GM18867 (cell line): ENCODE measurements around the gene PAEP.

Source experiments
- ATAC-seq: cut with Tn5 transposase; IDR thresholded peaks from one replicate; pipeline ENCODE4 v1.9.1; 2021; ENCODE audit warnings: mild to moderate bottlenecking, moderate library complexity; ENCODE audit not compliant: unreplicated experiment

PAEP gene

DNA sequence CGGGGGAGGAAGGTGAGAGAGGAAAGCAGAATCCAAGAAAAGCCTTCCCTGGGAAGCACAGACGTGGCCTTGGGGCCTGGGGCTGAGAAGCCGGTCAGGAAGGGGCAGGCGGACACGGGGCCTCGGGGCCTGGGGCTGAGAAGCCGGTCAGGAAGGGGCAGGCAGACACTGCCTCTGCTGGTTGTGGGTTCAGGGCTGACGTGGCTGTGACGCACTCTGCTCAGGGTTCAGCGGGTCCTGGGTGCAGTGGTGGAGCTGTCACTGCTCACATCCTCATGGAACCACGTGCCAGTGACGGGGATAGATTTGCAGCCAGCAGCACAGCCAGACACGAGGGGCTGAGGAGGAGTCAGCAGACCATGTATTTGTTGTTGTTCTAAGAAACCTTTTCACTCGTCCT lies 12.8 kb downstream of the PAEP start:
- no peak for ATAC-seq

DNA sequence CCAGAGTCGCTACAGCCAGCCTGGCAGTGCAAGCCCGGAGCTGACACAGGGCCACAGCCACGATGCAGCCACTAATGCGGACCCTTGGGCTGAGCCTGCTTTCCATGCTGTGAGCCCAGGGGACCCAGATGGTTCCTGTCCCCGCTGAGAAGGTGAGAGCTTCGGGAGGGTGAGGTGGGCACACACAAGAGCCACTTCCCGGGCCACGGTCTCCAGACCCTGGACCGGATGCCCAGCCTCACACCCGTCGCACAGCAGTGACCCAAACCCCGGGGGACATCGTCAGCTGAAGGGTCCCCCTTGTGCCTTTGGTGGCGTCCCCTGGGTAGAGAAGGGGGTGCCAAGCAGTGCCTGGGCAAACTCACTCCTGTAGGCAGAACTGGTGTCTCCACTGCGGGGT lies 13.4 kb downstream of the PAEP start:
- ATAC-seq = no peak

DNA sequence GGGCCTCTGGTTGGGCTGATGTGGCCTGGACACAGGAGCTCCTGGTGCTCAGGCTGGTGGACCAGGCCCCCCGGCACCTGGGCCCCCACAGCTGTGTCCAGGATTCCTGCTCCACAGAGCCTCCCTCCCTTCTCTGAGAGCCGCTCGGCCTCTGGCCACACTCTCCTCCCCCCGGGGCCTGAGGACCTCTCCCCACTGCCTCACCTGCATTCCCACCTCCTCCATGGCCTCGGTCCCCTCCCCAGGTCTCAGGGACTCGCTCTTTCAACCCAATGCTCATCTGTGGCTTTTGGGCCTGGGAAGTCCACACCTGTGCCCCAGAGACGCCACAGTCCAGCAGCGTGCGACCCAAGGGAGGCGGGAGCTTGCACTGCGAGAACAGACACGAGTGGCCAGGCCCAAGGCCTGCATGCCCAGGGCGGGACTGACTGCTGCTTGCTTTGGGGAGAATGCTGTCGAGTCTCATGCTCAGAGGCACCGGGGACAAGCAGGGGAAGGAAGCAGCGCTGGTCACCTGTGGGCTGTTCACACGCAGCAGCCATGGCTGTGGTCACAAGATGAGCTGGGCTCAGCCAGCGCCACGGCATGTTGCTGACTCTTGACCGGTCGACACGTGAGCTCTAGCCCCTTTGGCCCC lies 14.6 kb downstream of the PAEP start:
- no peak for ATAC-seq

DNA sequence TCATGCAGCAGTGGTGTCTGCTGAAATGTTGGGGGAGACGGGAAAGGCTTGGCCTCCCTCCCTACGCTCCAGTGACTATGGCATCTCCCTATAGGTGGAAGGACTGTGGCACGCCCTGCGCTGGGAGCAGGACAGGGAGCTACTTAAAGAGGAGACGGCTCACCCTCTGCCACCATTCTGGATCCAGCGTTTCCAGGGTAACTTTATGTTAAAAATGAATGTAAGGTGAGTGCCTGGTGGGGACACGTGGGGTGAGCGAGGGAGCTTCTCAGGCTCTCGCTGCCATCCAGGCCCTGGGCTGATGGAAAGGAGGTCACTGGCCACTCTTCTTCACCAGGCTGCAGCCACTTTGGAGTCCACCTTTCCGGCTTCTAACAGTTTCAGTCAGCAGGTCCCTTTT lies 15.7 kb downstream of the PAEP start:
- ATAC-seq = no peak

DNA sequence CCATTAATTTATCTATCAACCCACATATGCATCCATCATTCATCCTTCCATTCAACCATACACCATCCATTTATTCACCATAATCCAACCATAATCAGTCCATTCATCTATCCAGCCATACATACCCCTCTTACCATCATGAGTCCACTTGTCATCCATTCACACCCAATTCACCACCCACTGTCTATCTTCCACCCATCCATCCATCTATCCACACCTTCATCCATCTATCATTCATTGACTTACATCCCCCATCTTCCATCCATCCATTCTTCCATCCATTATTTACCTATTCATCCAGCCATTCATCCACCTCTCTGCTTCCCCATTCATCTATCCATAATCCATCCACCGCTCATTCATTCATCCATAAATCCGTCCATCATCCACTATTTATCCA lies 17.8 kb downstream of the PAEP start:
- ATAC-seq = no peak

DNA sequence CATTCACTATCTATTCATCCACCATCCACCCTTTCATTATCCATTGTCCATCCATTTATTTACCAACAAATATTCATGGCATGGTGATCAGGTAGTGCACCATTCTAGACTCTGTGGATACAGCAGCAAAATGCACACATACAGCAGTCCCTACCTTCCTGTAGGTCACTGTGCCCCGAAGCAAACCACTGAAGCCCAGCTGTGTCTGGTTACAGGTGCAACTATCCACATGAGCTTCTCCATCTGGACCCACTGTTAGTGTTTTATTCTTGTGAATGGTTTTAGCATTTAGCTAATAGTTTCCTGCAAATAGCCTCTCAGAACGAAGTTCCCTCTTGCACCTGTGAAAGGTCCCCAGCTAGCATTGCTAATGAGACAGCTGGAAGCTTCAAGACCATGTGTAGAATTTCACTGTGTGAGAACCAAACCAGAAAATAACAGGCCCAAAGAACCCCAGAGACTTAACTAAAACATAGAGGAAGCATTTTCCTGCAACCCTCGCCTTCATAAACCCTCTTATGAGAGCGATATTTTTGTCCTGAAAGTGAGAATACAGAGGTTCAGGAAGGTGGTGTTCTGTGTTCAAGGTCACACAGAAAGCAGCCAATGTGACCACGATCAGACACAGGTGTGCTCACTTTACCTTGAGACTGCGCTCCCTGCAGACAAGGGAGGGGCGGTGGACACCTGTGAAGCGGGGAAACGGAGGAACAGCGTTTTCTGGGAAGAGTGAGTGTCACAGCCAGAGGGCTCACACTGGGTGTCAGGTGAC lies 18.5 kb downstream of the PAEP start:
- no peak for ATAC-seq

DNA sequence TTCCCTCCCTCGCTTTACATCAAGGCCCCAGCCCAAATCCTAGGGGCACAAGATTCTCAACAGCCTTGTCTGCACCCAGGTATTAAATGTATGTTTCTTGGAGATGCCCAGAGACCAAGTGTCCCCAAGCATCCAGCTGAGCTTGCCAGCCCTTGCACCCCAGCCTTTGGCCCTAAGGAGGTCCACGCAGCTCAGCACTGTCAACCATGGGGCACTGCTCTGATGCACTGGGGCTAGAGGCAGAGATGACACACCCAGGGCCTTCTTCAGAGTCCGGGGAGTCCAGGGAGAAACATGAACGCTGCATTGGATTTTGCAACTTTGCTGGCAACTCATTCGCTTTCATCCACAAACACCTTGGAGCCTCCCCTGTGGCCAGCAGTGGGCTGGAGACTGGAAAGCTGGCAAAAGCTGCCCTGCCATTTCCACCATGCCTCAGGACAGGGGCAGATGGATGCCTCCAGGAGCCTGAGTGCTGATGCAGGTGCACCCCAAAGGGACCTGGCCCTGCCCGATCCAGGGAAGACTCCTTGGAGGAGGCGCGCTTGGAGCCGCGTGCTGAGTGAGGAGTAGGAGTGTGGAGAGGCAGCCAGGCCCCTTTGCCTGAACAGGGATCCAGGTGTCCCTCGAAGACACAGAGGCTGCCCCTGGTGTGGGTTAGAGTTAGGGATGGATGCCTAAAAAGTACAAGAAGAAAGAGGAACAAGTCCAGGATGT lies 19.3 kb downstream of the PAEP start:
- ATAC-seq = no peak

DNA sequence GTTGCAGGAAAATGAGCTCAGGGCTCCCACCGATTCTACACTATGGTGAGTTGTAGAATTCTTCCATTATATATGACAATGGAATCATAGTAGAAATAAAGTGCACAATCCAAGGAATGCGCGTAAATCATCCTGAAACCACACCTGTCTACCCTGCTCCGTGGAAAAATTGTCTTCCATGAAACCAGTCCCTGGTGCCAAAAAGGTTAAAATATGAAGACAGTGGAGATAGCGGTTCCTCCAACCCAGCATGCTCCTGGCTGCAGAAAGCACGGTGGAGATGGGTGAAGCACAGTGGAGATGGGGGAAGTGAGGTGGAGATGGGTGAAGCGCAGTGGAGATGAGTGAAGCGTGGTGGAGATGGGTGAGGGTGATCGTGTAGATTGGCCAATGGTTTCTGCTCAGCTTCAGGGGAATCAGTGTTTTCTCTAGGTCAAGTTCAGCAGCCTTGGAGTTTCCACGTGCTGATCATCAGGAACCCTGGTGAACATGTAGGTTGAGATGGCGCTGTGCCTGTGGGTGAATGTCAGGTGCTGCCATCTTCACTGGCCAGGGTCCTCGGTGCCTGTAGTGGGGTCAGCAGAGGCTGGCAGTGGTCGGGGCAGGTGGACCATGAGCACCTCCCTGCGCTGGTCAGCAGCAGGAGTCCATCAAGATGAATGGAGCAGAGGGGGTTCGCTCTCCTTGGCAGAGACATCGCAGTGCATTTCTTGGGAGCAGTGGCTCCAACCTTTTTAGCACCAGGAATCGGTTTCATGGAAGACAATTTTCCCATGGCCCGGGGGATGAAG lies 20.3 kb downstream of the PAEP start:
- ATAC-seq = no peak

DNA sequence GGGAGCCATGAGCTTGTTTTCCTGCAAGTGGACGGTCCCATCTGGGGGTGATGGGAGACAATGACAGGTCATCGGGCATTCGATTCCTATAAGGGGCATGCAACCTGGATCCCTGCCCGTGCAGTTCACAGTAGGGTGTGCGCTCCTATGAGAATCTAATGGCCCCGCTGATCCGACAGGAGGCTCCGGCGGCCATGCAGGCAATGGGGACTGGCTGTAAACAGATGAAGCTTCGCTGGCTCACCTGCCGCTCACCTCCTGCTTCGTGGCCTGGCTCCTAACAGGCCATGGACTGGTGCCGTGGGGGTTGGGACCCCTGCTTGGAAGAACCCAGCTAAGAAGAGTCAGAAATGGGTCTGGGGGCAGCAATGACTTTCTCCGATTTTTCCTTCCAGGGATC lies 21.0 kb downstream of the PAEP start:
- ATAC-seq = no peak

DNA sequence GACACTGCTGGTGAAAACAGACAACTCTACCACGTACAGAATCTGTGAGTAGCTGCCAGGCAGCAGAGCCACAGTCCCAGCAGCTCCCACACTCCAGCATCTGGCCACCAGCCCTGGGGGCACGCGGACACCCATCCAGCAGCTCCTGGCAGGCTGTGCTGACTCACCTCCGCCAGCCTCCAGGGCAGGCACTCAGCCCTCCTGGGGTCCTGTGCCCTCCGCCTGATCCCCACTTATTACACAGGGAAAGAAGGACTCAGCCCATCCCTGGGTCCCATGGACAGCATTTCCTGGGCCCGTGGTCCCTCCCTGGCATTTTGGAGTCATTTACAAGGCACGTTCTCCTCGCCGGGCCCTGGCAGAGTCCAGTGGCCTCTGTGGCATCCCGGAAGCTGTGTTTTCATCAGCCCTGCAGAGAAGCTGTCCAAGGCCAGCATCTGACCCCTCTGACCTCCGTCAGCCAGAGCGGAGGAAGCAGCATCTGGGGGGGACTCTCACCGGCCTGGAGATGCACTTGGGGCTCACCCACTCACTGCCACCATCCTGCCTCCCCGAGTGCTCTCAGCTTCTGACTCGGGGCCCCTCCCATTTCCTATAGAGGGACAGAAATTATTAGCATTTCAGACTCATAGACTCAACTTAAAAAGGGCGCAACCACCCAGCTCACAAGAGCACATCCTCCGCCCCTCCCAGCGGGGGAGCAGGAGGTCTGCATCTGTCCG lies 21.6 kb downstream of the PAEP start:
- ATAC-seq = no peak

DNA sequence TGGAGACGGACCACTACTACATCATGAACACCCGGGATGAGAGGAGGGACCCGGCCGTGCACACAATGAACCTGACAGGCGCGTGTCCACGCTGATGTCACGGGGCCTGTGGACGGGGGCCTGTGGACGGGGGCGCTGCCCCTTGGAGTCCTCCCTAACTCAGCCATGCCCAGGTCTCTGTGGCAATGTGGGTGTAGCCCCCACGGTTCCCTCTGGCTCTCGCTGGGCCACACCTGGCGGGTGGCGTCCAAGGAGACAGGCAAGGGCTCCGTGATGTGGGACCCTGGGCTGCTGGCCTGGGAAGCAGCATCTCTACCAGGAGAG lies 22.1 kb downstream of the PAEP start:
- ATAC-seq = no peak

DNA sequence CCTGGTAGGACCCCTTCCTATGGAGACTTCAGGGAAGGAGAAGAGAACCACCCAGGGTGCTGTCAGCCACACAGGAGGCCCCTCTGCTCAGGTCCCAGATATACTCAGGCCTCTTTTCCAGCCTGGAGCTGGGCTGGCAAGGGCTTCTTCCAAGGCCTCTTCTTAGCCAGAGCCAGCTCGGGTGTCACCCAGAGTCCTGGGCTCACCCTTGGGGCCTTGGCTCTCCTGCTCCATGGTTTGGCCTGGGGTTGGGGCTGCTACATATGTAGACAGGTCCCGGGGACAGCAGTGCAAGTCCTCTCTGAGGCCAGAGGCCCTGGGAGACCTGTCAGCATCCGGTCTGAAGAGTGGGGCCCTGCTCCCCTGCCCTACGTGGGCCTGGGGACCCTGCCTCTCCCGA lies 22.8 kb downstream of the PAEP start:
- ATAC-seq = no peak

DNA sequence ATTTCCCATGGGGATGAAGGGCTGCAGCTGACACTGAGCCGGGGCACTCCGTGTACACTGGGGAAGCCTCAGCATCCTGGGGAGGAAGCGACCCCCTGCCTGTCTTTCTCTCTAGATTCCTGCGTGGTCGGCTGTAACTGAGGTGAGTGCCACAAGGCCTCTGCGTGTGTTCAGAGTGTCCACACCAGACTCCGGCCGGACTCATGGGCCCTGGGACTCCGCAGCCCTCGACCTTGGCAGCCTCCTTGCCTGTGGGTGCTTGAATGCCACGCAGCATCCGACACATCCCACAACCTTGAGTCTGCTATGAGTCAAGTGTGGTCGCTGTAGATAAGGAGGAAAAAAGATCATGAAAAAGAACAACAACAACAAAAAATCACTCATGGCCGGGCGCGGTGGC lies 23.4 kb downstream of the PAEP start:
- ATAC-seq = no peak

DNA sequence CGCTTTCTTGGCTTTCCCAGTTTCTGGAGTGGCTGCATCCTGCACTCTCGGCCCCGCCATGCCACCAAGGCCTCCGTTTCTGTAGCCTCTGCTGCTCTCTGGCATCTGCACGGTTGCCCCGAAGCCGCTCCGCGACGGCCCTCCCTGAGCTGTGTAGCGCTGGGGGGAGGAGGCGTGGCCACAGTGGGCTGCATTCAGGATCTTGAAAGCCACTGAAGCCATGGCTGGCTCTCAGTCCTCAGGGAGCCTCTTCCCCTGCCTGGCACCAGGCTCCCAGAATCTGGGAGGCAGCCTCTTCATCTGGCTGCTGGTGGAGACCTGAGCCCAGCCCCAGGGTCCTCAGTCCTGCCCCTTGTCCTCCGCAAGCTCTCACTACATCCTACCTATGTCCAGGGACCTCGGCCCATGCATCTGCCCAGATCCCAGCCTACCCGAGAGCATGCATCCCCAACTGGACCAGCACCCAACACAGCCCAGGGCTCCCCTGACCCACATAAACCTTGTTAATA lies 25.1 kb downstream of the PAEP start:
- no peak for ATAC-seq

DNA sequence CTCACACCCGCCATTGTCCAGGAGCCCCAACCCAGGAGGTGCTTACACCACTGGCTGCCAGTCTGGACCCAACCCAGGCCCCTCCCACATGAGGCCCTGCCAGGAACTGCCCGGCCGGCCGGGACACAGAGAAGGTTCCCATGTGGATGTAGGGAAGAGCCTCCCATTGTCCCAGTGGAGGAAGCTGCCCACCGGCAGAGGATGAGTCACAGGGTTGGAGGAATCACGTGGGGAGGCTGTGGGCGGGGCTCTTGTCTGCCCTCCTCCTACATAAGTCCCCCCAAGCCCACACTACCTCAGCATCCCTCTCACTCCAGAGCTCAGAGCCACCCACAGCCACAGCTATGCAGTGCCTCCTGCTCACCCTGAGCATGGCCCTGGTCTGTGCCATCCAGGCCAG lies 26.1 kb downstream of the PAEP start:
- no peak for ATAC-seq

DNA sequence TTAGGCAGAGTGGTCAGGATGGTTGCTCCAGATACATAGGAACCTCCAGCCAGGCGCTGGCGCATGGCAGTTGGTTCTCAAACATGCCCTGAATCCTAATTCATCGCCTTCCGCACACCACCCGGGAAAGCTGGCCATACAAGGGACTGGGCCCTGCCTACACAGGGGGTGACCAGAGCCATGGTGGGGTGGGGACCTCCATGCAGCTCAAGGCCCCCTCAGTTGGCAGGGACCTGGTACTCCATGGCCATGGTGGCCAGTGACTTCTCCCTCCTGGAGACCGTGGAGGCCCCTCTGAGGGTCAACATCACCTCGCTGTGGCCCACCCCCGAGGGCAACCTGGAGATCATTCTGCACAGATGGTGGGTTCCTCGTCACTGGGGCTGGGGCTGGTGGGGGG lies 26.8 kb downstream of the PAEP start:
- ATAC-seq = no peak

DNA sequence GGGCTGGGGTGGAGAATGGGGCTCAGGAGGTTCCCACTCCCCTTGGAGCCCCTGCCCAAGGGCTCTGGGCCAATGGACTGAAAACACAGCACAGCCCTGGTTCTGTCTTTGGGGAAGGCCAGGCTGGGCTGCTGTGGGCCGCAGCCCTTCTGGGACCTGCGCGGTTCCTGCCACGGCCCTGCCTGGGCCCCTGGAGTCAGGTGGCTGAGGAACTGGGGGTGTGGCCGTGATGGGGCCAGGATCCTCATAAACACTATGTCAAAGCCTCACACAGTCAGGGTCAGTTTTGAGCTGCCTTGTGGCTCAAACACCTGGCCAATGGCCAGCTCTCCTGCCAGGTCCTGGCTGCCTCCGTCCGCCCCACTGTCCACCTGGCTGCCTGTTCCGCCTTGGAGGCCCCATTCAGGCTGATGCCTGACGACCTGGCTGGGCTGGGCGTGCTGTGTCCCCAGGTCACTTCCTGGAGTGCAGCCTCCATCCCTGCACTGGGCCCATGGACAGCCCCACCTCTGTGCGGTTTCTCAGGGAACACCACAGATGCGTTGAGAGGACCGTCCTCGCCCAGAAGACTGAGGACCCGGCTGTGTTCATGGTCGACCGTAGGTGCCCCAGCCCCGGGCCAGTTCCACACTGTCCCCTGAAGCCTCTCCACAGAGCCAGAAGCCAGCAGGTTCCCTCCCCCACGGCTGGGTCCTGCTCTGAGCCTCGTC lies 27.5 kb downstream of the PAEP start:
- ATAC-seq = no peak

DNA sequence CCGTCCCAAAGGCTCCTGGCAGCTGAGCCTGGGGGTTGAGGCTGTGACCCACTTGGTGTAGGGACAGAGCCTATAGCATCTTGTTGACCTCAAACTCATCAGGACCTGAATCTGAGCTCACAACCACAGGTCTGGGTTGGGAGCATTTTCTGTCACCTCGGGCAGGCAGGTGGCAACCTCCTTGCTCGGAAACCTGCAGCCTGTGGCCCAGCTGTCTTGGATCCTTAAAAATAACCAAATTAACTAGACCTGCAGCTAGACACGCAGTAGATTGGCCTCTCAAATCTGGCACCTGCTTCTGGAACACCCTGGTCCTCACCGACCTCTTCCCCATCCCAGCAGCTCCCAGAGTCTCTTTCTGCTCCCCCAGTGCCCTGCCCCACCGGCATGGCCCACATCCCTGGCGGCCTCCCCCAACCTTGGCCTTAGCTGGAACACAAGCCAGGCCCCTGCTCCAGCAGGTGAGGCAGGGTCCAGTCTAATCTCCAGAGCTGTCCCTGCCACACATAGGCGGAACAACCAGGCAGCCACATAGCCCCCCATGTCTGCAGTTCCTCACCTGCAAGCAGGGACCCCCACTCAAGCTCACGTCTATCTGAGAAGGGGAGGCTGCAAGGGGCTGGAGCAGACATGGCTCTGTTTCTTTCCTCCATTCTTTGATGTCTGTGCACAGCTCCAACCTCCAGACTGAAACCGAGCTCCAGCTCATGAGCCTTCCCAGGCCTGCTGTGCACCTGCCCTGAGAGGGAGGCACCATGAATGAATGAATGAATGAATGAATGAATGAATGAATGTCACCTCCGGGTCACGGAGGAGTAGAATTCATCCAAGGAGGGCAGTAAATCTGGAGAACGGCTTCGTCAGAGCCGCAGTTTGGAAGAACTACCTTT lies 28.3 kb downstream of the PAEP start:
- ATAC-seq = no peak

DNA sequence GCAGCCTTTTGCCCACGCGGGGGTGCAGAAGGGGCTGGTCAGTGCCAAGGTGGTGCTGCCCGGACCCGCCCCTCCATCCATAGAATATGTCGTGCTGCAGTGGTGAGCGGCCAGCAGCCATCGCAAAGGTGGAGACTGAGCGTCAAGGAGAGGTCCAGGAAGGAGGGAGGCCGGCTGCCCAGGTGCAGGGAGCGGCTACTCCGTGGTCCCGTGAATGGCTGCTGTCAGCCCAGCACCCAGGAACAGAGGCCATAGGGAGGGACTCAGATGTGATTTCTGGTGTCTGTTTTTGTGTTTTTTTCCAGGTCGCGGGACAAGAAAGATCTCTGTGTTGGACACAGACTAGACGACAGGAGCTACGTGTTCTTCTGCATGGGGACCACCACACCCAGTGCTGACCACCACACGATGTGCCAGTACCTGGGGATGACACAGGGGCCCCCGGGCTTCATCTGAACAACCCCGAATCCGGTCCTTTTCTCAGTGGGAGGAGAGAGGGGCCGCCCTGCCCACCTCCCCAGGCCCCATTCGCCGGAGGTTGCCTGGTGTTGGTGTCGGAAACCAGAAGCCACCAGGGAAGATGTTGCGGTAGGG lies 29.0 kb downstream of the PAEP start:
- no peak for ATAC-seq
